ENCODE results near the gene P4HB.

DNA sequence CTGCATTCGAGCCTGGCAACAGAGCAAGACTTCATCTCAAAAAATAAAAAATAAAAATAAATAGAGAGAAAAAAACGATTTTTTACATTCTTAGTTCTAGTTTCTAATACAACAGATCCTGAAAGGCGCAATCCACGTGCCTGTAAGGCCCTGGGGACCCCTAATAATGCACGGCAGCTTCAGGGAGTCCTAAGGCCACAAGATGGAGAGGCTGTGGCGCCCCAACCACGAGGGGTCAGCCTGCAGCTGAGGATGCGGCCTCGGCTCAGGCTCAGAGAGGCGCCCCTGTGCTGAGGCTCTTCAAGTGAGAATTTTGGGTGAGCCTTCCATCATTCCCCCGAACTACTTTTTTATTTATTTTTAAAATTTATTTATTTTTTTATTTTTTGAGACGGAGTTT is 10.9 kb downstream of the P4HB start:
- TF ChIP-seq, protein P1, sequence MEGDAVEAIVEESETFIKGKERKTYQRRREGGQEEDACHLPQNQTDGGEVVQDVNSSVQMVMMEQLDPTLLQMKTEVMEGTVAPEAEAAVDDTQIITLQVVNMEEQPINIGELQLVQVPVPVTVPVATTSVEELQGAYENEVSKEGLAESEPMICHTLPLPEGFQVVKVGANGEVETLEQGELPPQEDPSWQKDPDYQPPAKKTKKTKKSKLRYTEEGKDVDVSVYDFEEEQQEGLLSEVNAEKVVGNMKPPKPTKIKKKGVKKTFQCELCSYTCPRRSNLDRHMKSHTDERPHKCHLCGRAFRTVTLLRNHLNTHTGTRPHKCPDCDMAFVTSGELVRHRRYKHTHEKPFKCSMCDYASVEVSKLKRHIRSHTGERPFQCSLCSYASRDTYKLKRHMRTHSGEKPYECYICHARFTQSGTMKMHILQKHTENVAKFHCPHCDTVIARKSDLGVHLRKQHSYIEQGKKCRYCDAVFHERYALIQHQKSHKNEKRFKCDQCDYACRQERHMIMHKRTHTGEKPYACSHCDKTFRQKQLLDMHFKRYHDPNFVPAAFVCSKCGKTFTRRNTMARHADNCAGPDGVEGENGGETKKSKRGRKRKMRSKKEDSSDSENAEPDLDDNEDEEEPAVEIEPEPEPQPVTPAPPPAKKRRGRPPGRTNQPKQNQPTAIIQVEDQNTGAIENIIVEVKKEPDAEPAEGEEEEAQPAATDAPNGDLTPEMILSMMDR (IDR thresholded peaks at IDR 0.05) = no peak
- TF ChIP-seq POLR2A (IDR thresholded peaks at IDR 0.05) = no peak

Measured in vagina (tissue), 2 donors.